Calu3 (cell line): ENCODE measurements around the gene GET4. TPM values are rescaled to one million over a fixed set of nuclear protein-coding genes. Genes with fewer than 3 reads are reported as not detected.

ENCODE experiments used
- BruUV-seq: library from RNA; stranded (reverse); fragments of 400-500 nt; replicated peaks from 2 replicates; lab custom pipeline; 2021; lab: Mats Ljungman, UMichigan
- CTCF ChIA-PET: fragments of 300-600 bp; sonication (Branson Sonifier 250); formaldehyde crosslinking; loops from one replicate; lab custom pipeline; 2022; ENCODE audit warnings: antibody characterized with exemption; lab: Charles Lee
- DNase-seq: peaks from one replicate; pipeline ENCODE4 v3.0.0; 2022
- H3K27ac Mint-ChIP-seq: one replicate; pipeline ENCODE4 v1.8.0; 2022; ENCODE audit warnings: mixed read lengths; ENCODE audit not compliant: unreplicated experiment
- H3K27me3 Mint-ChIP-seq: one replicate; pipeline ENCODE4 v1.8.0; 2022; ENCODE audit warnings: mixed read lengths; ENCODE audit not compliant: unreplicated experiment
- H3K36me3 Mint-ChIP-seq: one replicate; pipeline ENCODE4 v1.8.0; 2022; ENCODE audit warnings: mild to moderate bottlenecking, moderate library complexity, mixed read lengths; ENCODE audit not compliant: insufficient read depth, unreplicated experiment
- H3K4me1 Mint-ChIP-seq: one replicate; pipeline ENCODE4 v1.8.0; 2022; ENCODE audit warnings: mild to moderate bottlenecking, low read depth, mixed read lengths; ENCODE audit not compliant: unreplicated experiment
- H3K4me3 Mint-ChIP-seq: one replicate; pipeline ENCODE4 v1.8.0; 2022; ENCODE audit warnings: mild to moderate bottlenecking, low read depth, moderate library complexity, mixed read lengths; ENCODE audit not compliant: unreplicated experiment
- H3K9me3 Mint-ChIP-seq: one replicate; pipeline ENCODE4 v1.8.0; 2022; ENCODE audit warnings: low read depth, mixed read lengths; ENCODE audit not compliant: unreplicated experiment
- intact Hi-C: fragments of 100-400 bp; cut with micrococcal nuclease; formaldehyde crosslinking; loops from one replicate; pipeline ENCODE4 v1.10.0; 2022; ENCODE audit not compliant: unreplicated experiment
- total RNA-seq: library from RNA; stranded (reverse); gene quantifications from 2 replicates; pipeline ENCODE4 v1.2.3, GENCODE V29; 2022
- TF ChIP-seq, protein P1 (sequence below): fragments of 200-600 bp; IDR thresholded peaks from one replicate; pipeline ENCODE4 v1.8.0; 2022; ENCODE audit warnings: antibody characterized with exemption; ENCODE audit not compliant: unreplicated experiment

Gene GET4
- total RNA-seq, 1 experiment from 2014 or later = 145 TPM

- peaks cover 88% of the 10 kb centered on the region for H3K36me3 Mint-ChIP-seq
- CTCF ChIA-PET = interaction anchor here (0.6 kb wide), 1 partner anchor 18 kb away, joined by 3 read pairs; no protein-coding TSS in a partner anchor
- H3K4me3 Mint-ChIP-seq = no peak overlapping the region
- intact Hi-C loops = no loop called here
- H3K9me3 Mint-ChIP-seq = no peaks in the 10 kb centered on the region
- TSS peak; percentile 9 for BruUV-seq
- peaks cover 38% of the 10 kb centered on the region for H3K4me1 Mint-ChIP-seq
- H3K27me3 Mint-ChIP-seq = no peaks in the 10 kb centered on the region
- DNase-seq = no peak
- H3K27ac Mint-ChIP-seq = peak overlapping the region; percentile 19
- TF ChIP-seq, protein P1, sequence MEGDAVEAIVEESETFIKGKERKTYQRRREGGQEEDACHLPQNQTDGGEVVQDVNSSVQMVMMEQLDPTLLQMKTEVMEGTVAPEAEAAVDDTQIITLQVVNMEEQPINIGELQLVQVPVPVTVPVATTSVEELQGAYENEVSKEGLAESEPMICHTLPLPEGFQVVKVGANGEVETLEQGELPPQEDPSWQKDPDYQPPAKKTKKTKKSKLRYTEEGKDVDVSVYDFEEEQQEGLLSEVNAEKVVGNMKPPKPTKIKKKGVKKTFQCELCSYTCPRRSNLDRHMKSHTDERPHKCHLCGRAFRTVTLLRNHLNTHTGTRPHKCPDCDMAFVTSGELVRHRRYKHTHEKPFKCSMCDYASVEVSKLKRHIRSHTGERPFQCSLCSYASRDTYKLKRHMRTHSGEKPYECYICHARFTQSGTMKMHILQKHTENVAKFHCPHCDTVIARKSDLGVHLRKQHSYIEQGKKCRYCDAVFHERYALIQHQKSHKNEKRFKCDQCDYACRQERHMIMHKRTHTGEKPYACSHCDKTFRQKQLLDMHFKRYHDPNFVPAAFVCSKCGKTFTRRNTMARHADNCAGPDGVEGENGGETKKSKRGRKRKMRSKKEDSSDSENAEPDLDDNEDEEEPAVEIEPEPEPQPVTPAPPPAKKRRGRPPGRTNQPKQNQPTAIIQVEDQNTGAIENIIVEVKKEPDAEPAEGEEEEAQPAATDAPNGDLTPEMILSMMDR = no peak
Measured at GRCh38 chr7:932651-932975, 56.3 kb downstream of the GET4 start.

GRCh38 chr7:934469-935163 is 58.3 kb downstream of the GET4 start:
- BruUV-seq = no TSS peak
- TF ChIP-seq, protein P1 = no peak
- peak overlapping the region; percentile 36 for H3K4me3 Mint-ChIP-seq
- CTCF ChIA-PET = no interaction called here
- no peak overlapping the region for H3K27ac Mint-ChIP-seq
- DNase-seq = no peak
- peaks cover 30% of the 10 kb centered on the region for H3K4me1 Mint-ChIP-seq
- H3K9me3 Mint-ChIP-seq = no peaks in the 10 kb centered on the region
- H3K27me3 Mint-ChIP-seq = no peaks in the 10 kb centered on the region
- intact Hi-C loops = no loop called here
- peaks cover 83% of the 10 kb centered on the region for H3K36me3 Mint-ChIP-seq

- no TSS peak for BruUV-seq
- Mint-ChIP-seq H3K9me3 (peaks cover 2% of the 10 kb centered on the region), H3K27ac (peak overlapping the region; percentile 96), H3K27me3 (no peaks in the 10 kb centered on the region), H3K4me3 (peak overlapping the region; percentile 62), H3K4me1 (peaks cover 31% of the 10 kb centered on the region), H3K36me3 (peaks cover 83% of the 10 kb centered on the region)
- intact Hi-C loops = no loop called here
- no peak for DNase-seq
- CTCF ChIA-PET = no interaction called here
- TF ChIP-seq, protein P1 = no peak
Measured at GRCh38 chr7:935164-935873, 59.0 kb downstream of the GET4 start.

GRCh38 chr7:935874-936385 is 59.6 kb downstream of the GET4 start:
- intact Hi-C loops = no loop called here
- no peaks in the 10 kb centered on the region for H3K27me3 Mint-ChIP-seq
- BruUV-seq = no TSS peak
- H3K27ac Mint-ChIP-seq = peak overlapping the region; percentile 96
- TF ChIP-seq, protein P1 = no peak
- H3K36me3 Mint-ChIP-seq = peaks cover 83% of the 10 kb centered on the region
- CTCF ChIA-PET = no interaction called here
- DNase-seq = no peak
- H3K4me3 Mint-ChIP-seq = peak overlapping the region; percentile 62
- peaks cover 35% of the 10 kb centered on the region for H3K4me1 Mint-ChIP-seq
- H3K9me3 Mint-ChIP-seq = peaks cover 5% of the 10 kb centered on the region
